ENCODE measurements around the gene TMEM51. TPM values are rescaled to one million over a fixed set of nuclear protein-coding genes. Genes with fewer than 3 reads are reported as not detected.

Gene TMEM51
- total and polyA plus RNA-seq, 2 of the 13 experiments (the other 11 are each of a cell fraction or from before 2014, with no cell fraction given), result 12.2 to 22.3 TPM

- TF ChIP-seq ARID5B (CRISPR knock-in tag; IDR thresholded peaks at IDR 0.05) (peak; percentile 67), ZFP41 (CRISPR knock-in tag; IDR thresholded peaks at IDR 0.05; ENCODE audit: borderline replicate concordance) (no peak), FOXK1 (CRISPR knock-in tag; IDR thresholded peaks at IDR 0.05; ENCODE audit: borderline replicate concordance, low read depth) (no peak), SMC3 (IDR thresholded peaks at IDR 0.05; ENCODE audit: low read length) (no peak), RFX1 (IDR thresholded peaks at IDR 0.05) (no peak), ZNF737 (CRISPR knock-in tag; IDR thresholded peaks at IDR 0.05; ENCODE audit: borderline replicate concordance) (no peak), TFDP2 (CRISPR knock-in tag; IDR thresholded peaks at IDR 0.05) (no peak), HNRNPLL (IDR thresholded peaks at IDR 0.05; ENCODE audit: low read depth, low read length, poor library complexity, severe bottlenecking) (no peak), AFF4 (CRISPR knock-in tag; IDR thresholded peaks at IDR 0.05) (no peak), ETV6 (CRISPR knock-in tag; conservative IDR thresholded peaks at IDR 0.05) (no peak), PHF20 (CRISPR knock-in tag; IDR thresholded peaks at IDR 0.05) (no peak), ARID4A (CRISPR knock-in tag; IDR thresholded peaks at IDR 0.05; ENCODE audit: borderline replicate concordance) (no peak), FOXA1 (IDR thresholded peaks at IDR 0.05) (no peak), FOXA1 (CRISPR knock-in tag; IDR thresholded peaks at IDR 0.05) (peak; percentile 88), ZNF224 (CRISPR knock-in tag; IDR thresholded peaks at IDR 0.05) (no peak), ELF3 (CRISPR knock-in tag; IDR thresholded peaks at IDR 0.05) (peak; percentile 26; the same call in 1 of the 2 replicates)
Observed at GRCh38 chr1:15206418-15207030, 53.0 kb downstream of the TMEM51 start (continued).
